Measurements from ENCODE around the gene FBXW8.

- TF ChIP-seq CTCF (conservative IDR thresholded peaks at IDR 0.05) (no peak), EZH2 (IDR thresholded peaks at IDR 0.05; ENCODE audit: low read depth) (no peak)
These were observed 128.2 kb downstream of the FBXW8 start for GRCh38 chr12:117038919-117039318.

Data from PC-9 (cell line).